Activated CD4-positive, alpha-beta T cell treated with anti-CD3 and anti-CD28 coated beads, Interleukin-2, amount 50 U/mL, for 24 hours (primary cell): ENCODE results near the gene ITGA7.

Experiments
- DNase-seq, 2 donors: peaks; one replicate each; pipeline ENCODE4 v3.0.0-alpha.2; 2020; ENCODE audit warnings: low read depth in 1 of 2, low spot score in 1 of 2

ITGA7 gene

GRCh38 chr12:55707841-55708694 is at the start of gene ITGA7:
Gene ITGA7, minus strand, starts transcription at chr12:55707904. Its CDS starts 222 bp downstream, at chr12:55707682.
- DNase-seq, result peak in 1 of 2 donors; percentile 43

- no peak for DNase-seq
Measured at GRCh38 chr12:55755246-55755645, 47.5 kb upstream of the ITGA7 start.

GRCh38 chr12:55748230-55748993 is 40.7 kb upstream of the ITGA7 start:
- DNase-seq, result no peak

GRCh38 chr12:55746913-55747231 is 39.2 kb upstream of the ITGA7 start:
- DNase-seq, result no peak

- no peak for DNase-seq
Measured at GRCh38 chr12:55746174-55746912, 38.6 kb upstream of the ITGA7 start.

- DNase-seq, result no peak
Measured at GRCh38 chr12:55745361-55746173, 37.9 kb upstream of the ITGA7 start.

- DNase-seq, result no peak
Measured at GRCh38 chr12:55744340-55745030, 36.8 kb upstream of the ITGA7 start.

GRCh38 chr12:55743406-55744339 is 36.0 kb upstream of the ITGA7 start:
- no peak for DNase-seq

GRCh38 chr12:55742719-55743405 is 35.2 kb upstream of the ITGA7 start, which contains the start of gene GDF11:
Gene GDF11, plus strand, starts transcription at chr12:55743122. Its CDS starts 195 bp downstream, at chr12:55743317.
- DNase-seq, result peak; percentile 50 to 60

- no peak for DNase-seq
Measured at GRCh38 chr12:55741931-55742680, 34.4 kb upstream of the ITGA7 start.

- no peak for DNase-seq
Measured at GRCh38 chr12:55739025-55739378, 31.3 kb upstream of the ITGA7 start.

GRCh38 chr12:55738123-55739024 is 30.7 kb upstream of the ITGA7 start:
- peak; percentile 49 to 84 for DNase-seq

GRCh38 chr12:55737581-55738122 is 29.9 kb upstream of the ITGA7 start:
- DNase-seq, result no peak

- no peak for DNase-seq
Measured at GRCh38 chr12:55736780-55737580, 29.3 kb upstream of the ITGA7 start.

GRCh38 chr12:55736076-55736475 is 28.4 kb upstream of the ITGA7 start:
- no peak for DNase-seq

- no peak for DNase-seq
Measured at GRCh38 chr12:55734595-55734994, 26.9 kb upstream of the ITGA7 start.
